A549 treated with CpdA at 1 μM for 4 hours (cell line): Measurements from ENCODE around the gene LAMC2. TPM values are rescaled to one million over a fixed set of nuclear protein-coding genes. Genes with fewer than 3 reads are reported as not detected.

Source experiments
- total RNA-seq: library from RNA; stranded (reverse); fragments of 200-300 nt; extraction: Qiagen RNA extraction; gene quantifications from 5 replicates; pipeline ENCODE4 v1.2.3, GENCODE V29; 2022; ENCODE audit warnings: low read depth

The LAMC2 gene
- total RNA-seq = 25.3 to 36.8 TPM (median 29.1 TPM) in 5 replicates

DNA sequence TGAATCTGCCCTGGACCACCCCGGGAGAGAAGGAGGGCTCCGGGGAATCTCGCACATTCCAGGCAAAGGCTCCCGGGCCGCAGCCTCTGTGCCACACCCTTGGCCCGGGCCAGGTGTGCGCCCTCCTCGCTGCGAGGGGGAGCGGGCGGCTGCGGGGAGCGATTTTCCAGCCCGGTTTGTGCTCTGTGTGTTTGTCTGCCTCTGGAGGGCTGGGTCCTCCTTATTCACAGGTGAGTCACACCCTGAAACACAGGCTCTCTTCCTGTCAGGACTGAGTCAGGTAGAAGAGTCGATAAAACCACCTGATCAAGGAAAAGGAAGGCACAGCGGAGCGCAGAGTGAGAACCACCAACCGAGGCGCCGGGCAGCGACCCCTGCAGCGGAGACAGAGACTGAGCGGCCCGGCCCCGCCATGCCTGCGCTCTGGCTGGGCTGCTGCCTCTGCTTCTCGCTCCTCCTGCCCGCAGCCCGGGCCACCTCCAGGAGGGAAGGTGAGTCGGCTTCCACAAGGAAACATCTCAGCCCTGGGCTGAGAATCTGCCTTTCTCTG is at the start of gene LAMC2:
Gene LAMC2, plus strand, starts transcription at position 324 of the 550 bp plus-strand sequence. Its CDS starts 89 bp downstream, at position 413.

Other genes with a start within 250 kb of the LAMC2 start
- gene SHCBP1L, start 233.1 kb upstream of the LAMC2 start, total RNA-seq = not detected in 5 replicates
- gene LAMC1, start 162.8 kb upstream of the LAMC2 start, total RNA-seq = 87.7 to 136 TPM (median 106 TPM) in 5 replicates
- 0.47 to 1.2 TPM (median 0.86 TPM) in 5 replicates for gene NMNAT2, start 232.1 kb downstream of the LAMC2 start, total RNA-seq